ENCODE results near the gene MACF1. TPM values are rescaled to one million over a fixed set of nuclear protein-coding genes. Genes with fewer than 3 reads are reported as not detected.

The MACF1 gene
- total and polyA plus RNA-seq, 2 donors (not counting 1 experiment from before 2014, with no cell fraction given), result 64.1 to 159 TPM

DNA sequence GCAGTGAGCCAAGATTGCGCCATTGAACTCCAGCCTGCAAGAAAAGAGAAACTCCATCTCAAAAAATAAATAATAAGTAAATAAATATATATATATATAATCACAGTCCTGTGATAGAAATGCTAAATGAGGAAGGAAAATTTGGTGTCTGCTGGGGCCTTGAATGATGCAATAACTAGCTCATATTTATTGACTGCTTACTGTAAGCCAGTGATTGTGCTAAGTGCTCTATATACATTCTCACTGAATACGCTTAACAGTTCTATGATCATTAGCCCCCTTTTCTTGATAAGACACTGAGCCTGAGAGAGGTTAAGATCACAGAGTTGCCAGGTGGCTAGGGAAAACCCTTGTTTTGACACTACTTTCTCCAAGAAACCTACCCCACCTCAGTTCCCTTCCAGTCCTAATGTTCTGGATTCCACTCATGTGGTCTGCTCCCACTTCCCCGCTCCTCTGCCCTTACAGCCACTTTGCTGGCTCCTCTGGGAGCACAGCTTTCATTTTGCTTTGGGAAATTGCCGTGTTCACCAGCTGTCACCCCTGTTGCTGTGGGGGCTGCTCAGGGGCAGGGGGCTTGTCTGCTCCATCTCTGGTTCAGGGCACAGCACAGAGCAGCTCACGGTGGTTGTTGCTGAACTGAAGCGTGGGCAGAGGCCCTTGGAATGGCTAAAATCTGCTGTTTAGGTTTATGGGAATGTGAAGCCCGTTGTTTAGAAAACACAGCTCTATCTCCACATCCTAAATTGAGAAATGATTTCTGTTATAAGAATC, 284.5 kb downstream of the MACF1 start:
- Histone ChIP-seq H3K79me2 (ENCODE audit: control insufficient read depth, insufficient read depth, low read length) (no peaks in the 10 kb centered on the region), H3K36me3 (replicated peaks in 1 of 2; ENCODE audit: control extremely low read depth in 1 of 2, control insufficient read depth in 1 of 2, extremely low read depth in 1 of 2, insufficient read depth in 2 of 2, low read length in 1 of 2) (peaks cover 0 to 29% of the 10 kb centered on the region in 2 experiments), H3K9me3 (ENCODE audit: control extremely low read depth in 1 of 3, control insufficient read depth in 2 of 3, insufficient read depth in 1 of 3, low read length in 2 of 3) (no peaks in the 10 kb centered on the region), H3K27me3 (replicated peaks in 1 of 4; ENCODE audit: control extremely low read depth in 1 of 4, control insufficient read depth in 3 of 4, insufficient read depth in 4 of 4, low read length in 3 of 4) (peaks cover 0 to 13% (median 6%) of the 10 kb centered on the region in 4 experiments), H3K4me3 (ENCODE audit: control extremely low read depth in 1 of 5, extremely low read depth in 1 of 5, insufficient read depth in 1 of 5, low read depth in 2 of 5, low read length in 4 of 5) (no peak overlapping the region), H3K27ac (ENCODE audit: low read length in 2 of 2) (no peak overlapping the region), H4K20me1 (ENCODE audit: control insufficient read depth, insufficient read depth, low read length, poor library complexity, severe bottlenecking) (peaks cover 6% of the 10 kb centered on the region), H3K9ac (ENCODE audit: low read length) (no peak overlapping the region), H3K4me2 (replicated peaks; ENCODE audit: low read depth, low read length, poor library complexity, severe bottlenecking) (no peak overlapping the region), H2AFZ (ENCODE audit: insufficient read depth, low read depth, low read length, poor library complexity, severe bottlenecking) (no peak overlapping the region), H3K4me1 (ENCODE audit: control insufficient read depth in 2 of 2, insufficient read depth in 2 of 2, low read length in 2 of 2) (peaks cover 3 to 8% of the 10 kb centered on the region in 2 donors)
- ATAC-seq (ENCODE audit: low read depth) (no peak), DNase-seq (no peak)
- peak overlapping the region; percentile 12 for H3K4me3 Mint-ChIP-seq
- peaks cover 9% of the 10 kb centered on the region for H3K4me1 Mint-ChIP-seq
- 96% methylated on average over 4 of the region's 7 CpGs for WGBS (ENCODE audit: insufficient coverage)
- CTCF ChIA-PET, result interaction anchor here (1.7 kb wide), 1 partner anchor 51 kb away, joined by 12 read pairs; no protein-coding TSS in a partner anchor
- TF ChIP-seq EZH2 (IDR thresholded peaks at IDR 0.05; ENCODE audit: borderline replicate concordance, insufficient read depth, low read depth, low read length, poor library complexity, severe bottlenecking), result no peak
- TF ChIP-seq, protein P1, sequence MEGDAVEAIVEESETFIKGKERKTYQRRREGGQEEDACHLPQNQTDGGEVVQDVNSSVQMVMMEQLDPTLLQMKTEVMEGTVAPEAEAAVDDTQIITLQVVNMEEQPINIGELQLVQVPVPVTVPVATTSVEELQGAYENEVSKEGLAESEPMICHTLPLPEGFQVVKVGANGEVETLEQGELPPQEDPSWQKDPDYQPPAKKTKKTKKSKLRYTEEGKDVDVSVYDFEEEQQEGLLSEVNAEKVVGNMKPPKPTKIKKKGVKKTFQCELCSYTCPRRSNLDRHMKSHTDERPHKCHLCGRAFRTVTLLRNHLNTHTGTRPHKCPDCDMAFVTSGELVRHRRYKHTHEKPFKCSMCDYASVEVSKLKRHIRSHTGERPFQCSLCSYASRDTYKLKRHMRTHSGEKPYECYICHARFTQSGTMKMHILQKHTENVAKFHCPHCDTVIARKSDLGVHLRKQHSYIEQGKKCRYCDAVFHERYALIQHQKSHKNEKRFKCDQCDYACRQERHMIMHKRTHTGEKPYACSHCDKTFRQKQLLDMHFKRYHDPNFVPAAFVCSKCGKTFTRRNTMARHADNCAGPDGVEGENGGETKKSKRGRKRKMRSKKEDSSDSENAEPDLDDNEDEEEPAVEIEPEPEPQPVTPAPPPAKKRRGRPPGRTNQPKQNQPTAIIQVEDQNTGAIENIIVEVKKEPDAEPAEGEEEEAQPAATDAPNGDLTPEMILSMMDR (IDR thresholded peaks at IDR 0.05), result no peak
- POLR2A ChIA-PET, result interaction anchor here (0.6 kb wide), 1 partner anchor 432 kb away, joined by 3 read pairs; no protein-coding TSS in a partner anchor
- peaks cover 12% of the 10 kb centered on the region for H3K27me3 Mint-ChIP-seq
- no peak overlapping the region for H3K27ac Mint-ChIP-seq
- H3K9me3 Mint-ChIP-seq (ENCODE audit: insufficient read depth), result no peaks in the 10 kb centered on the region
- intact Hi-C loops (cut with micrococcal nuclease), result no loop called here
